Measurements from ENCODE around the gene PFKFB2.

Gene PFKFB2

DNA sequence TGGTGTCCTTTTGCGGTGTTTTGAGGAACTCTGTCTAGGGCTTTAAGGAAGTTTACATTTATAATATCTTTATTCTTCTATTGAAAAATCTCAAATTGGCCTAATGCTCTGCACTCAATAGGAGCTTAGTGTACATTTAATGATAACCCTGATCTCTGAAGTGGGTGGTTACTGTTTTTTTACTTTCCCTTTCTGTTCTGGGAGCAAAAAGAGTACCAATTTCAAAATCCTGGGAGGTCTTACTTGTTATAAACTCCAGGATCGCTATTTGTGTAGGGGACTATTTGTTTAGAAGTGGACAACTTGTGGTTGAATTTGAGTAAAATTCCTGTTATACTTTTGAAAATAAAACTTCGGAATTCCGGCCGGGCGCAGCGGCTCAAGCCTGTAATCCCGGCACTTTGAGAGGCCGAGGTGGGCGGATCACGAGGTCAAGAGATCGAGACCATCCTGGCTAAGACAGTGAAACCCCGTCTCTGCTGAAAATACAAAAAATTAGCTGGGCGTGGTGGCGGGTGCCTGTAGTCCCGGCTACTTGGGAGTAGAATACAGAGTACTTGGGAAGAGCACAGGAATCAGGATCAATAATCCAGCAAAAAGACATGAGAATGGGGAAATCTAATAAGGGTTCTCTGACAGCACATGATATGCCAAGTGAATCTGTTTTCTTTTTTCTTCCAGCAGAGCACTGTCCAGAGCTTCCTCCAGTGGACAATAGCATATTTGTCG, 36.7 kb downstream of the PFKFB2 start:
- DNase-seq (ENCODE audit: low spot score) = no peak

DNA sequence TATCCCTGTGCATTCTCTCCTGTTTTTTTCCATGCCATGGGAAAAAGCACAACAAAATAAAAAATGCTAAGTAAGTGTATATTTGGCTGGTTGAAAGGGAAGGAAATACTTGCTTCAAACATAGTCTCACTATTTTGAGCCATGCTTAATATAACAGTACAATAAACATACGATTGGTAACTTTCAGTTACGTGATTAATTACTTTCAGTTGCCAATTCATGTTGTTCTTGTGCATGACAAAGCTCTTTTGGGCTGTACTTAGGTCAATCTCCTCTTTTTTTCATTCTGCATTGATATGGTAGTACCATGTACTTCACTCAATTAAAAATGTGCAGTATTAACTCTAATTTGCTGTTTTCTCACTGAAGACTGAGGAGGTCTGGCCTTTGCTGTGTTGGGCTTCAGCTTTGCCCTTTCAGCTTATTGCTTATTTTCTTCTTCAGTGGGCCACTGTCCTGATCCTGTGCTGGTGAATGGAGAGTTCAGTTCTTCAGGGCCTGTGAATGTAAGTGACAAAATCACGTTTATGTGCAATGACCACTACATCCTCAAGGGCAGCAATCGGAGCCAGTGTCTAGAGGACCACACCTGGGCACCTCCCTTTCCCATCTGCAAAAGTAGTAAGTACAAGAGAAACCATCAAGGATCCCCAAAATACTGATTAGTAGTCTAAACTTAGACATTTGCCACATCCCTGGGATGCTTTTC, 38.3 kb downstream of the PFKFB2 start:
- no peak for DNase-seq (ENCODE audit: low spot score)

DNA sequence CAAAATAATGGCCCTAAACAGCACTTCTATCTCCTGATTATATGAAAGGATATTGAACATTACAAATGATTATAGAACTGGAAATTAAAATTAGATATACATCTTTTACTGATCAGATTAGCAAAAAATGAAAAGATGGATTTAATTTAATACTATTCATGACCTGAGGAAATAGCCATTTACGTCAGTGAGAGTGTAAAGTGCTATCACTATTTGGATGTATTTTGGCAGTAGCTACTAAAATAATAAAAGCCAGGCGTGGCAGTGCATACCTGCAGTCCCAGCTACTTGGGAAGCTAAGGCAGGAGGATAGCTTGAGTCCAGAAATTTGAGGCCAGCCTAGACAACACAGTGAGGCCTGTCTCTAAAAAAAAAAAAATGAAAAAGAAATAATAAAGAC, 40.9 kb downstream of the PFKFB2 start:
- DNase-seq (ENCODE audit: low spot score) = no peak

DNA sequence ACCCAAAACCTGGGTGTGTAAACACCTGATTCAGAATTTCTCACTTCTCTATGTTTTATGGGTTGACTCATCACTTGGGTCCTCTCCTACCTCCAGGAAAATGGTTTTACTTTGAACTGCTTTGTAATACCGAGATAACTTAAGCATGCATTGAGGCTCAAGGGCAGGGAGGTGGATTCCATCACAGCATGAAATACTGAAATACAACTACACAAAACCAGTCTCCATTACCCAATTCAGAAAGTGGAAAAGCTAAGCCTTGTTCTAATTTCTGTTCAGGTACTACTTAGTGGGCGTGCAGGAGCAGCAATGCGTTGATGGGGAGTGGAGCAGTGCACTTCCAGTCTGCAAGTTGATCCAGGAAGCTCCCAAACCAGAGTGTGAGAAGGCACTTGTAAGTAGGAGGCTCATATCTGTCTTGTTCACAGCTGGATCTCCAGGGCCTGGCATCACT, 44.8 kb downstream of the PFKFB2 start:
- DNase-seq (ENCODE audit: low spot score) = no peak

DNA sequence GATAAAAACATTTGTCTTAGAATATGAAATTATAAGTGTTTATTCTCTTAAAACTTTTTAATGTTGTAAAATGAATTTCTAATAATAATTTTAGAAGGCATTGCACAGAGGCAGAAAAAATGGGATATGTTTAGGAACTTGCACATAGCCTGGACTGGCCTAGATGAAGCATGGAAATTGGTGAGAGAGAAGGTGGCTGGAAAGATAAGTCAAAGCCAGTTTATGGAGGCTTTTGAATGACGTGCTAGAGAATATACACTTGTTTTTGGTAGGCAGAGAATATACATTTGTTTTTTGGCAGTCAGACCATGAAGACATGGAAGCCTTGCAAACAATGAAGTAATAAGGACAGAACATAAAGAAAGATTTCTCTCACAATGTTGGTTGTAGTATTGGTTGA, 48.6 kb downstream of the PFKFB2 start:
- DNase-seq (ENCODE audit: low spot score) = no peak

DNA sequence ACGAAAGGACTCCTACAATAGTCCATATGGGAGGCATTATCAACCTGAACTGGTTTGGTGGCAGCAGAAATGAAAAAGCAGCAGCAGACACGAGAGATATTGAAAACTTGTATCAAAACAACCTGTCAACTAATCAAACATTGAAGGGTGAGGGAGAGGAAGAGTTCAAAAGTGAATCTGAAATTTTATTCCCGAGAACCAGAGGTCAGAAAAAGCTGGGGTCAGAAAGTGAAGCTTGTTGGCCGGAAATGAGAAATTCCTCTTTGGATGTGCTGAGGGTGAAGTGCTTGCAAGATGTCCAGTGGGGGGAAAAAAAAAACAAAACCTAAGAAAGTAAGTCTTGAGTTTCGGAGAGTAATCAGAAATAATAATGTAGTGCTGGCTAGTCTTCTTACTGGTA, 49.1 kb downstream of the PFKFB2 start:
- no peak for DNase-seq (ENCODE audit: low spot score)

DNA sequence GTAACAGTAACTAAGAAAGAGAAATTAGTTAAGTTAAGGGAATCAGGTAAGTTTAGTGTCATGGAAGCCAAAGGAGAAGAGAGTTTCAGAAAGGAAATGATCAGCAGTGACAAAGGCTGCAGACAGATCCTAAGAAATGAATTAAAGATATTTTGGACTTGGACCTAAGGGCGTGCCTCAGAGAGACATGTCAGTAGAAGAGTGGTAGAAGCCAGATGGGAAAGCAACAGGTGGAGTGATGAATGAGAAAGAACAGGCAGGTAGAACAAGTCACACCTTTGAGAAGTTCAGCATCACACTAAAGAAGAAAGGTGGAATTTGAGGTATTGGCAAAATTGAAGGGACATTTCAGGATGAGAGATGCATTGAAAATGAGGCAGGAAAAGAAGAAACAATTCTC, 49.6 kb downstream of the PFKFB2 start:
- no peak for DNase-seq (ENCODE audit: low spot score)

DNA sequence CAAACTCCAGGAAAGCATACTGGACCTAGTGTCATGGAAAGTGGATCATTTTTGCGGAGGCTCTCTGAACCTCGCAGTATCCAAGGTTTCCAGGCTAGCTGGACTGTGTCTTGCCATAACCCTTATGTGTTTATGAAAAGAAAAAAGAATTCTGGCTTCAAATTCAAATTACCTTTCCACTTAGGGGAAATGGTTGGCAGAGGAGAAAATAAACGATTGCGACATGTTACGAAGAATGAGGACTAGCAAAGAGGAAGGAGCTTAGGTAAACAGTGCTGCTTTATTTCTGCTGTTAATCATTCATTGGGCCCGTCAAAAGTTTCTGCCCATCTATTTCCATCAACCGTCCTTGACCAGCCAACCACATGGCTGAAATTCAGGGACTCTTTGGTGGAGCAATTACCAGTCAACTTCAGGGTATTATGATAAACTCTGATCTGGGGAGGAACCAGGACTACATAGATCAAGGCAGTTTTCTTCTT, 50.9 kb downstream of the PFKFB2 start, which contains the start of gene C4BPA:
TSS of gene C4BPA (plus strand) at position 342 of the 482 bp plus-strand sequence. CDS start 8,793 bp downstream, outside the sequence.
- DNase-seq (ENCODE audit: low spot score) = no peak

DNA sequence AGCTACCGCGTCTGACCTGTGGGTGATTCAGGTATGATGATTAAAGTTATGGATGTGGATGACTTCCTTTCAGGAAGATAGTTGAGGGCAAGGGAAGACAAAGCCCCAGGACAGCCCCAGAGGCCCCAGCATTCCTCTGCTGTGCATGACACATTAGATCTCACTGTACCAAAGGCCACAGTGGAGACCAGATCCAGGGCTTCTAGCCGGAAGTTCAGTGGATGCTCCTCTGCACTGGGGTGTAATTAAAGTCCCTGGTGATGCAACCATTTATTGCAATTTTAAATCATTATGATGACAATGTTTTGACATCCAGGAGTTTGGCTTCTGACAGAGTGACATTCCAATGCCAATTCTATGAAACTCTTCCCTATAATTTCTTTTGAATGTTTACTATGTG, 55.9 kb downstream of the PFKFB2 start:
- DNase-seq (ENCODE audit: low spot score) = no peak

DNA sequence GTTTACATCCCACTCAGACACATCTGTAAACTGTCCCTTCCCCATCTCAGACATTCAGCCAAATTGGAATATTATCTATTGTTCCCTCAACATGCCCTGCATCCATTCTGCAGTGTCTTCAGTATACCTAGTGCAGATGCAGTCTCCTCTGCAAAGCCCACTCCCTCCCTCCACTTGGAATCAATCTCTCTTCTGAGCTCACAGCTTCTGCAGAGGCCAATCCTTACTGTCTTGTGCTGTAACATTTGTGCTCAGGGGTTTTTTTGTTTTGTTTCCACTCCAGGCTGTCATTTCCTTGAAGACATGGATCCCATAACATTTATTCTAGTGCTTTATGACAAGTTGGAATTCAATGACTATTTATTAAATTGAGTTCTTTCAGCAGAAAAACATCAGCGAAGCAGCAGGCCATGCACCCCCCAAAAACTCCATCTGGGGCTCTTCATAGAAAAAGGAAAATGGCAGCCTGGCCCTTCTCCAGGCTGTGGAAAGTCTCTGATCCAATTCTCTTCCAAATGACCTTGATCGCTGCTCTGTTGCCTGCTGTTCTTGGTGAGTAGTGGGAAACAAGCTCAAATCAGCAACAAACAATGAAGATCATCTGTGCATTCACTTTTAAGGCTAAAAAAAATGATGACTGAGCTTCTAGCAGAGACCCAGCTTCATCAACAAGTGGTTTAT, 59.7 kb downstream of the PFKFB2 start:
- no peak for DNase-seq (ENCODE audit: low spot score)

DNA sequence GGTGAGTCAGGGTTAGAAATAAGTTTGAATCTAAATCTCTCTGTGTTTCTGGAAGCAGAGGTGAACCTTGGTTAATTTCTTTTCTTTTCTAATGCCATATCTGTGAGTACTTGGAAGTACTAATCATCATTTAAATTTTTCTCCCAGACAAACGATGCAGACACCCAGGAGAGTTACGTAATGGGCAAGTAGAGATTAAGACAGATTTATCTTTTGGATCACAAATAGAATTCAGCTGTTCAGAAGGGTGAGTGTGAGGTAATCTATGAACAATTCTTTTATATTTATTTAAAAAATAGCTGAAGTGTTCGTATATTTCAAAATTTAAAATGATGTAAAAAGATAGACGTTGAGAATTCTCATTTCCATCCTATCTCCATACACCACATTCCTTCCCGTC, 62.2 kb downstream of the PFKFB2 start:
- DNase-seq (ENCODE audit: low spot score) = no peak

DNA sequence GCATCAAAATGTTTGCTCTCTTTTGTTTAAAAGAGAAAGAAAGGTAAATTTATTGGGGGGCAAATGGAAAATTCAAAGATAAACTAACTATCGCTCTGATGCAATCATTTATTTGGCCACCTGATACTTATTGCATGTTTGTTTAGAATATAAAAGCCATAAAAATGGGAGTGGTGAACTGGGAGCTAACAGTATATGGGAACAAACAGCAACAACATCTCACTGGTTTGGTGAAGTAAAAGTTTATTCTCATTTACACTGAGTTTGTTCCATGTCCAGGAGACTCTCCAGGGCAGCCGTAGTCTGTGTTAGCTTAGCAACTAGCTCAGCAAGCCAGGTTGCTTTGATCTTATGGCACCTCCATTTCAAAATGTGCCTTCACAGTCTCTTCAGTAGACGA, 71.3 kb downstream of the PFKFB2 start:
- DNase-seq (ENCODE audit: low spot score) = no peak

DNA sequence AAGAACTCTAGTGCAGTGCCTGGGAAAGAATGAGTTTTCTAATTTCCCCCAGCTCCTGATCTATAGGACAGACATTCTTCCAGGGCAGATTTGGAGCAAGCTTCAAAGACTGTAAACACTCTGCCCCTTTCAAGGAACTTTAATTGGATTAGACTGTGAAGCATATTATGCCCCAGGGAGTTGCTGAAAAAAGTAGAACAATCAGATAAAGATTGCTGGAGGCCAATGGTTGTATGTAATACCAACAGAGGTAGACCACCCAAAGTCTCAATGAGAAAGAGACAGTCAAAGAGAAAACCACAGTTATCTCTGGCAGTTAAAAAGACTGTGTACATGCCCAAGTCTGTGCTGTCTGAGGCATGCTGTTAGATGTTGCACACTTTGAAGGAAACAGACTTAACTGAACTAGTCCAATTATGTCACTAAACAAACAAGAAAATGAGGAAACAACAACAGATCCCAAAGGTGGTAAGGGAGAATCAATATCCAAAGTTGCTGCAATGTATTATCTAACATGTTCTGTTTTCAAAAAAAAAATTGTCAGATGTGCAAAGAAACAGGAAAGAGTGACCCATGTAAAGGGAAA, 75.4 kb downstream of the PFKFB2 start:
- no peak for DNase-seq (ENCODE audit: low spot score)

DNA sequence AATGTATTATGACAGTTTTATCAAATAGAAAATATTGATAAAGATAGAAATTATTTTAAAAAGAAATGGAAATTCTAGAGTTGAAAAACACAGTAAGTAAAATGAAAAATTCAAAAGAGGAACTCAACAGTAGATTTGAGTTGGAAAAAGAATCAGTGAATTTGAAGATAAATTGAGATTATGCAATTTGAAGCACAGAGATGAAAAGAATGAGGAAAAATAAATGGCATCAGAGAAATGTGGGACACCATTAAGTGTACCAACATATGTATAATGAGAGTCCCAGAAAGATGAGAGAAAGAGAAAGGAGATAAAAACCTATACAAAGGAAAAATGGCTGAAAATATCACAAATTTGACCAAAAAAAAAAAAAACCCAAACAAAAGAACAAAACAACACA, 76.0 kb downstream of the PFKFB2 start:
- no peak for DNase-seq (ENCODE audit: low spot score)
